Measurements from ENCODE around the gene PGAP6. TPM values are rescaled to one million over a fixed set of nuclear protein-coding genes. Genes with fewer than 3 reads are reported as not detected.
A peak's percentile ranks its signal among the peaks of the same experiment; 100 is the strongest.
"Not testable (repeated sequence)": the region's sequence is repeated elsewhere in the genome, so short reads cannot be mapped to it uniquely, and the experiment has no call there.

PGAP6 gene
- total RNA-seq, 1 donor from 2014 or later: 80.5 TPM

- Mint-ChIP-seq H3K27me3 (ENCODE audit: low read depth, unreplicated experiment) (no peaks in the 10 kb centered on the region), H3K9me3 (ENCODE audit: unreplicated experiment) (no peaks in the 10 kb centered on the region), H3K4me3 (ENCODE audit: unreplicated experiment) (no peak overlapping the region), H3K27ac (ENCODE audit: unreplicated experiment) (no peak overlapping the region), H3K36me3 (ENCODE audit: low read depth, unreplicated experiment) (no peaks in the 10 kb centered on the region), H3K4me1 (ENCODE audit: low read depth, unreplicated experiment) (peaks cover 12% of the 10 kb centered on the region)
- Histone ChIP-seq H3K27ac (ENCODE audit: low read depth, low read length) (no peak overlapping the region), H3K79me2 (ENCODE audit: insufficient read depth, low read length) (no peaks in the 10 kb centered on the region), H3K36me3 (ENCODE audit: insufficient read depth, low read length) (no peaks in the 10 kb centered on the region), H3K4me2 (ENCODE audit: low read length) (no peak overlapping the region), H4K20me1 (ENCODE audit: insufficient read depth, low read length) (no peaks in the 10 kb centered on the region), H2AFZ (ENCODE audit: low read depth, low read length) (no peak overlapping the region), H3K9ac (ENCODE audit: low read length) (no peak overlapping the region), H3K27me3 (ENCODE audit: insufficient read depth, low read length) (no peaks in the 10 kb centered on the region), H3K9me3 (ENCODE audit: insufficient read depth, low read depth, low read length) (peaks cover 4% of the 10 kb centered on the region), H3K4me1 (ENCODE audit: insufficient read depth, low read length) (no peaks in the 10 kb centered on the region), H3K4me3 (ENCODE audit: insufficient read depth, low read depth, low read length) (no peak overlapping the region)
- TF ChIP-seq CTCF (IDR thresholded peaks at IDR 0.05; ENCODE audit: insufficient read depth, low read depth, low read length) (no peak), EZH2 (IDR thresholded peaks at IDR 0.05; ENCODE audit: insufficient read depth, low read length) (no peak)
- FAIRE-seq (no peak), DNase-seq (ENCODE audit: low read depth) (no peak)
Measured at GRCh38 chr16:389352-389751, 7.6 kb upstream of the PGAP6 start.

- H3K4me1 ChIP-seq (ENCODE audit: insufficient read depth, low read length); H3K9me3 Mint-ChIP-seq (ENCODE audit: unreplicated experiment); H3K9me3 ChIP-seq (ENCODE audit: insufficient read depth, low read depth, low read length); H3K27me3 ChIP-seq (ENCODE audit: insufficient read depth, low read length); H3K27ac ChIP-seq (ENCODE audit: low read depth, low read length); H3K9ac ChIP-seq (ENCODE audit: low read length); H3K79me2 ChIP-seq (ENCODE audit: insufficient read depth, low read length); H4K20me1 ChIP-seq (ENCODE audit: insufficient read depth, low read length); H3K27me3 Mint-ChIP-seq (ENCODE audit: low read depth, unreplicated experiment); FAIRE-seq; H3K36me3 ChIP-seq (ENCODE audit: insufficient read depth, low read length); H3K36me3 Mint-ChIP-seq (ENCODE audit: low read depth, unreplicated experiment); H3K4me3 ChIP-seq (ENCODE audit: insufficient read depth, low read depth, low read length): not testable (repeated sequence)
- peak overlapping the region; percentile 13 for H3K4me3 Mint-ChIP-seq (ENCODE audit: unreplicated experiment)
- DNase-seq (ENCODE audit: low read depth): peak; percentile 44
- peak overlapping the region; percentile 71 for H3K4me2 ChIP-seq (ENCODE audit: low read length)
- H3K27ac Mint-ChIP-seq (ENCODE audit: unreplicated experiment): peak overlapping the region; percentile 47
- peak overlapping the region; percentile 34 for H2AFZ ChIP-seq (ENCODE audit: low read depth, low read length)
- H3K4me1 Mint-ChIP-seq (ENCODE audit: low read depth, unreplicated experiment): peaks cover 24% of the 10 kb centered on the region
Measured at GRCh38 chr16:387761-388666, 6.2 kb upstream of the PGAP6 start.

GRCh38 chr16:386641-387156 lies 4.9 kb upstream of the PGAP6 start:
- H3K79me2 ChIP-seq (ENCODE audit: insufficient read depth, low read length): no peaks in the 10 kb centered on the region
- H4K20me1 ChIP-seq (ENCODE audit: insufficient read depth, low read length): no peaks in the 10 kb centered on the region
- H3K36me3 ChIP-seq (ENCODE audit: insufficient read depth, low read length): no peaks in the 10 kb centered on the region
- no peaks in the 10 kb centered on the region for H3K27me3 ChIP-seq (ENCODE audit: insufficient read depth, low read length)
- no peak overlapping the region for H3K4me3 Mint-ChIP-seq (ENCODE audit: unreplicated experiment)
- H3K4me1 Mint-ChIP-seq (ENCODE audit: low read depth, unreplicated experiment): peaks cover 24% of the 10 kb centered on the region
- peak overlapping the region; percentile 77 for H3K27ac Mint-ChIP-seq (ENCODE audit: unreplicated experiment)
- no peak overlapping the region for H3K4me2 ChIP-seq (ENCODE audit: low read length)
- FAIRE-seq: no peak
- no peak for TF ChIP-seq EZH2 (IDR thresholded peaks at IDR 0.05; ENCODE audit: insufficient read depth, low read length)
- no peak for TF ChIP-seq CTCF (IDR thresholded peaks at IDR 0.05; ENCODE audit: insufficient read depth, low read depth, low read length)
- H3K4me1 ChIP-seq (ENCODE audit: insufficient read depth, low read length): peaks cover 8% of the 10 kb centered on the region
- H3K27ac ChIP-seq (ENCODE audit: low read depth, low read length): no peak overlapping the region
- H3K9me3 ChIP-seq (ENCODE audit: insufficient read depth, low read depth, low read length): no peaks in the 10 kb centered on the region
- no peaks in the 10 kb centered on the region for H3K9me3 Mint-ChIP-seq (ENCODE audit: unreplicated experiment)
- DNase-seq (ENCODE audit: low read depth): no peak
- H3K4me3 ChIP-seq (ENCODE audit: insufficient read depth, low read depth, low read length): no peak overlapping the region
- H3K27me3 Mint-ChIP-seq (ENCODE audit: low read depth, unreplicated experiment): no peaks in the 10 kb centered on the region
- H3K9ac ChIP-seq (ENCODE audit: low read length): no peak overlapping the region
- H3K36me3 Mint-ChIP-seq (ENCODE audit: low read depth, unreplicated experiment): no peaks in the 10 kb centered on the region
- no peak overlapping the region for H2AFZ ChIP-seq (ENCODE audit: low read depth, low read length)

All from astrocyte (in vitro differentiated cells and primary cell).